H7 (cell line): Measurements from ENCODE around the gene IL12RB2. TPM values are rescaled to one million over a fixed set of nuclear protein-coding genes. Genes with fewer than 3 reads are reported as not detected.

Experiments used
- DNase-seq: peaks from one replicate; pipeline ENCODE4 v3.0.0; 2012
- H3K27me3 ChIP-seq: 2 replicates; pipeline ENCODE4 v1.6.0; 2011; ENCODE audit warnings: mild to moderate bottlenecking, low read length; ENCODE audit not compliant: control insufficient read depth, insufficient read depth
- H3K36me3 ChIP-seq: replicated peaks from 2 replicates; pipeline ENCODE4 v1.5.1; 2011; ENCODE audit warnings: low read length; ENCODE audit not compliant: control insufficient read depth, insufficient read depth
- H3K4me3 ChIP-seq: 2 replicates; pipeline ENCODE4 v1.5.1; 2011; ENCODE audit warnings: low read depth, mild to moderate bottlenecking, control low read depth, low read length, moderate library complexity; ENCODE audit not compliant: insufficient read depth
- total RNA-seq: library from RNA; depleted of rRNA; stranded (reverse); fragments of >200 nt; shearing (Covaris generic); gene quantifications from 2 replicates; pipeline ENCODE4 v1.2.3, GENCODE V29; 2014

Gene IL12RB2
- total RNA-seq, 1 experiment from 2014 or later, result 0.45 TPM

GRCh38 chr1:67327864-67328466, 20.3 kb downstream of the IL12RB2 start:
- Histone ChIP-seq H3K27me3 (no peaks in the 10 kb centered on the region; the same call in 1 of the 2 replicates), H3K36me3 (no peaks in the 10 kb centered on the region), H3K4me3 (no peak overlapping the region)
- DNase-seq, result no peak

- no peak for DNase-seq
- H3K4me3 ChIP-seq, result no peak overlapping the region
- no peaks in the 10 kb centered on the region for H3K36me3 ChIP-seq
- no peaks in the 10 kb centered on the region; the same call in 1 of the 2 replicates for H3K27me3 ChIP-seq
These were observed 25.2 kb downstream of the IL12RB2 start for GRCh38 chr1:67332653-67333529.

DNA sequence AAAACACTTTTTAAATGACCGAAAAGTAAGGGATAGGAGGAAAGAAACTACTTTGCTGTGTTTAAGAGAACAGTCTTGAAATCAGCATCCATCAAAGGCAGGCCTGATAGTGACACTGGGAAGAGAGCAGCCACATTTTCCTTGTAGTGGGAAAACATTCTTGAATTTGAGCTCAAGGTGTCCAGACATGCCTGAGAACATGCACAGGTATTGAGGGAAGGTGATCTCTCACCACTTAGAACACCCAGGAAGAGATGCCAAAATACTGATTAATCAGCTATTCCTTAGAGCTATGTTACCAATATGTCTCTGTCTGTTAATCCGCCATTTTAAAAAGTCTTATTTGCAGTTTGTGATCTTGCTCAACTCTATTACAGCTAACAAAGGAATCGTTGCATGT, 25.9 kb downstream of the IL12RB2 start:
- Histone ChIP-seq H3K36me3 (no peaks in the 10 kb centered on the region), H3K4me3 (no peak overlapping the region), H3K27me3 (no peaks in the 10 kb centered on the region; the same call in 1 of the 2 replicates)
- DNase-seq, result no peak

DNA sequence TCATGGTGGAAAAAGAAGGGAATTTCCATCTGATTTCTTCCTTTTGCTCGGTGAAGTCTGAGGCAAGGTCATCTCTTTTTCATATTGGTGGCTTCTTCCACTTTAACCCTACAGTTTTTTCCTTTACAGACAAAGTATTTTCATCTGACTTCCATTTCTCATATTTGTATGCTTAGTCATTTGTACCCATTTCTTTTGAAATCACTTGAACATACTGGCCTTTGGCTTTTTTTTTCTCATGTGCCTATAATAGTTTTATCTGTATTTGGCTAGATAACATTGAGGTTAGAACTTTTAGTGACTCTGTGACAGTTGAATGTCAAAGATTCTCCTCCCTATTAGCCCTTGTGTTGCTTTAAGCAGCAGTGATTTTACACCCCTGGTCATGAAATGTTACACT, 27.7 kb downstream of the IL12RB2 start:
- H3K4me3 ChIP-seq, result no peak overlapping the region
- DNase-seq, result no peak
- no peaks in the 10 kb centered on the region for H3K36me3 ChIP-seq
- H3K27me3 ChIP-seq, result peaks cover under 1% of the 10 kb centered on the region; the same call in 1 of the 2 replicates

- no peak for DNase-seq
- H3K4me3 ChIP-seq, result no peak overlapping the region
- H3K27me3 ChIP-seq, result peaks cover 2% of the 10 kb centered on the region; the same call in 1 of the 2 replicates
- no peaks in the 10 kb centered on the region for H3K36me3 ChIP-seq
These were observed 28.5 kb downstream of the IL12RB2 start for GRCh38 chr1:67336157-67336556.

DNA sequence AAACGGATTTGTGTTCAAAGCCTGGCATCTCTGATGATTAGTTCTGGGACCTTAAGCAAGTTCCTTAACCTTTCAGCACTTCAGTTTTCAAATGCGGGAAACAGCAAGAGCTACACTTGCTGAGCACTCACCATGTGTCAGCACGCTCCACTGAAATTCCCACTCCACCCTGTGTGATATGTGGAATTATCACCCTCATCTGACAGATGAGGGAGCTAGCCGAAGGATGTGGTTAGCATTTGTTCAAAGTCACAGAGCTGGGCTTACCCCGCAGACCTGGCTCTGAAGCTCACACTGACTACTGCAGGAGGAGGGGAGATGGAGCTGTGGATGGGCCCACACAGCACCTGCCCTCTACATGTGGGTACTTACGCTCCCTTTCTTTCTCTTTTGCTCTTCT, 29.1 kb downstream of the IL12RB2 start:
- H3K27me3 ChIP-seq, result peaks cover 2% of the 10 kb centered on the region; the same call in 1 of the 2 replicates
- no peak for DNase-seq
- H3K4me3 ChIP-seq, result no peak overlapping the region
- no peaks in the 10 kb centered on the region for H3K36me3 ChIP-seq

DNA sequence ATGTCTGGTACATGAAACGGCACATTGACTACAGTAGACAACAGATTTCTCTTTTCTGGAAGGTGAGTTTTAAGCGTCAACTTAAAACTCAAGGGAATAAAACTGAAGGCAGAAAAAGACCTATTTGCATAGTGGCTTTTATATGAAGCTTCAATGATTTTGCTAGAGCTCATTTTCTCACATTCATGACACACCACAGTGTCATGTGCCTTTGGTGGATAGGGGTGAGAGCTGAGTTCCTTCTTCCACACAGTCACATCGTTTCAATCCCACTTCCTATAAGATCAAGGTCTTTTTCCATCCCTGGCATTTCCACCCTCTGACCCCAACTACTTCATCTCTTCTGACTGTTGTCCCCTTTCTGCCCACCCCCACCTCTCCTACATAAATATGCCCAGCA, 31.0 kb downstream of the IL12RB2 start:
- H3K27me3 ChIP-seq, result peaks cover 2% of the 10 kb centered on the region; the same call in 1 of the 2 replicates
- H3K36me3 ChIP-seq, result no peaks in the 10 kb centered on the region
- no peak for DNase-seq
- H3K4me3 ChIP-seq, result no peak overlapping the region

DNA sequence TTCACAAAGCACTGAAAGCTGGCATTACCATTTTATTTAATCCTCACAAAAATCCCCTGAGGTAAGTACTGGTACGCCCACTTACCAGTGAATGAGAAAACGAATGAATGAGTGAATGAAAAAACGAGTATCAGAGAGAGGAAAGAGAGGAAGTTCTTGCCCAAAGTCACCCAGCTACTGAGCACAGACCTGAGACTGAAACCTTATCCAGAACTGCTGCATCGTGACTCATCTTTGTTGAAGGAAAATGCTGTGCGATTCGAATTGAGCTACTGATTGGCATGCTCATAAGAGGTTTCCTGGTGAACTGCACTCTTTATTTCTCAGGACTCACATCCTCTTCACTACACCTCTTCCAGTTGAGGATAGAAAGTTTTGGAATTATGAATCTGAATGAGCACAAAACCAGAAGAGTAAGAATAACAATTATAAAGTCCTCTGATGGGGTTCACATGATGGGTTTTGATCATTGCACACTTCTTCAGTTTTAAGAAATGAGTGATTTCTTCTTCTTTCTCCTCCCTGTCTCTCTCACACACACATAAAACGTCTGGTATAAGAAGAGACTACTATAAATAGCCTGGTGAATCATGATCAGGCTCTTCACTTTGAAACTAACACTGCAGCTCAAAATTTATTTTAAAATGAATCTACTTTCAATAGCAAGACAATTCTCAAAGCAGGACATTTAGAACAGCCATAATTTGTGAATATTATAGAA, 32.1 kb downstream of the IL12RB2 start:
- no peaks in the 10 kb centered on the region for H3K36me3 ChIP-seq
- peaks cover 2% of the 10 kb centered on the region; the same call in 1 of the 2 replicates for H3K27me3 ChIP-seq
- DNase-seq, result no peak
- no peak overlapping the region for H3K4me3 ChIP-seq

- Histone ChIP-seq H3K36me3 (no peaks in the 10 kb centered on the region), H3K27me3 (peaks cover 2% of the 10 kb centered on the region; the same call in 1 of the 2 replicates), H3K4me3 (no peak overlapping the region)
- peak; percentile 34 for DNase-seq
These were observed 34.6 kb downstream of the IL12RB2 start for GRCh38 chr1:67342076-67342890.

GRCh38 chr1:67345556-67345955, 37.9 kb downstream of the IL12RB2 start:
- peaks cover under 1% of the 10 kb centered on the region; the same call in 1 of the 2 replicates for H3K27me3 ChIP-seq
- no peak overlapping the region for H3K4me3 ChIP-seq
- H3K36me3 ChIP-seq, result no peaks in the 10 kb centered on the region
- DNase-seq, result no peak

DNA sequence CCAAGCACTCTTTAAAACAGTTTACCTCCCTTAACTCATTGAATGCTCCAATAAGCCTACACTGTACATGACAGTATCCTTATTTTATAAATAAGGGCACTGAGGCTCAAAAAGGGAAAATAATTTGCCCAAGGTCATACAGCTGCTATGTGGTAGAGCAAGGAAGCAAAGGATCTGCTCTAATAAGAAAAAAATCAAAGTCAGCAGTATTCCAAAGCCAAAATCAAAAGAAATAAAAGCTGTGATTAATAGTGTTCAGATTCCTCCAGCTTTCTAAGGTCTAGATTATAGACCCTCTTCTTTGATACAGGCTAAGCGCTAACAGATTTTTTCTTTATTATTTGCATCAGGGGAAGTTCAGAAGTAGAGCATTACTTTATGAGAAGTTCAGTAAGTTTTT, 39.3 kb downstream of the IL12RB2 start:
- H3K27me3 ChIP-seq, result no peaks in the 10 kb centered on the region
- H3K4me3 ChIP-seq, result no peak overlapping the region
- DNase-seq, result no peak
- no peaks in the 10 kb centered on the region for H3K36me3 ChIP-seq

- Histone ChIP-seq H3K4me3 (no peak overlapping the region), H3K36me3 (no peaks in the 10 kb centered on the region), H3K27me3 (no peaks in the 10 kb centered on the region)
- peak; percentile 51 for DNase-seq
These were observed 40.2 kb downstream of the IL12RB2 start for GRCh38 chr1:67347688-67348472.

GRCh38 chr1:67348586-67349252, 41.0 kb downstream of the IL12RB2 start:
- Histone ChIP-seq H3K4me3 (no peak overlapping the region), H3K36me3 (no peaks in the 10 kb centered on the region), H3K27me3 (no peaks in the 10 kb centered on the region)
- DNase-seq, result no peak
